ENCODE results near the gene TBC1D17.

DNA sequence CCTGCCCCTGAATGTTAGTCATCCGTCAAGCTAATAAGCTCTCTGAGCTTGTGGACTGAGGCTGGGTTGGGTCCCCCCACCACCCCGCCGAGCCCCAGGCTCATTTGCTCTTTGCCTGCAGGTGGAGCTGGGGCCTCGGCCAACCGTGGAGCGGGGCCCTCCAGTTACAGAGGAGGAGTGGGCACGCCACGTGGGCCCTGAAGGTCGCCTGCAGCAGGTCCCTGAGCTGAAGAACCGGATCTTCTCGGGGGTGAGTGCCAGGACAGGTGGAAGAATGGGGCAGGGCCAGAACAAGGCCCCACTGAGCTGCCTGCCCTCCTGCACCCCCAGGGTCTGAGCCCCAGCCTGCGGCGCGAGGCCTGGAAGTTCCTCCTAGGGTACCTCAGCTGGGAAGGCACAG lies 5.1 kb downstream of the TBC1D17 start:
- TF ChIP-seq POLR2A (IDR thresholded peaks at IDR 0.05; ENCODE audit: low read depth, low read length) (no peak), POLR2AphosphoS5 (IDR thresholded peaks at IDR 0.05; ENCODE audit: low read depth, low read length) (no peak), TAF1 (IDR thresholded peaks at IDR 0.05; ENCODE audit: low read depth, low read length) (no peak)

All from GM12891 (cell line).